K562 (cell line): Measurements from ENCODE around the gene IGF1R. TPM values are rescaled to one million over a fixed set of nuclear protein-coding genes. Genes with fewer than 3 reads are reported as not detected.

Experiments
- CCAR2 ChIP-seq: fragments of 200-400 bp; formaldehyde crosslinking; IDR thresholded peaks from 2 replicates; pipeline ENCODE4 v1.6.1; 2017; ENCODE audit warnings: mild to moderate bottlenecking, low read depth, low read length
- E2F8 ChIP-seq: fragments of 450-650 bp; IDR thresholded peaks from 2 replicates; pipeline ENCODE4 v1.7.1; 2018; ENCODE audit warnings: mild to moderate bottlenecking, low read depth; ENCODE audit not compliant: partially characterized antibody
- FIP1L1 ChIP-seq: fragments of 200-400 bp; formaldehyde crosslinking; IDR thresholded peaks from 2 replicates; pipeline ENCODE4 v1.6.1; 2018; ENCODE audit warnings: mild to moderate bottlenecking, low read depth, low read length; ENCODE audit not compliant: poor library complexity, severe bottlenecking
- HNRNPL ChIP-seq: fragments of 200-400 bp; formaldehyde crosslinking; IDR thresholded peaks from 2 replicates; pipeline ENCODE4 v1.6.1; 2017; ENCODE audit warnings: low read depth, mild to moderate bottlenecking, low read length
- KAT2B ChIP-seq: IDR thresholded peaks from one replicate; pipeline ENCODE4 v1.6.1; 2012; ENCODE audit warnings: low read depth, mild to moderate bottlenecking, control low read depth, inconsistent platforms, low read length, moderate library complexity
- MAX ChIP-seq: sonication (generic); formaldehyde crosslinking; IDR thresholded peaks from 2 replicates; pipeline ENCODE4 v1.9.0; 2022; ENCODE audit warnings: mild to moderate bottlenecking, missing genetic modification reagents
- MAZ ChIP-seq, 2 experiments: fragments of 450-650 bp in 1 of 2; sonication (generic) in 1 of 2; formaldehyde crosslinking; IDR thresholded peaks in 1 of 2; conservative IDR thresholded peaks in 1 of 2; 2 replicates each; pipeline versions ENCODE4 v1.4.0 to v1.5.0; 2020; ENCODE audit warnings: mild to moderate bottlenecking in 1 of 2, missing genetic modification reagents in 1 of 2
- polyA plus RNA-seq, 8 experiments: library from polyadenylated mRNA; depleted of rRNA in 4 of 8; stranded (reverse) in 5 of 8; unstranded in 3 of 8; fragments of >200 nt; fragmentation: Nextera tagmentation in 2 of 8; fragmentation: Illumina TruSeq in 1 of 8; extraction: Ambion mirVana in 2 of 8; extraction: Trizol in 1 of 8; gene quantifications; 2 replicates each; pipeline versions ENCODE4 v1.2.1 to v1.2.3, GENCODE V29; 2011 to 2014; ENCODE audit warnings: inconsistent platforms in 1 of 8, missing spikeins in 1 of 8
- total RNA-seq, 7 experiments: library from RNA; depleted of rRNA in 6 of 7; stranded (reverse); fragments of >200 nt in 6 of 7; fragmentation: Illumina TruSeq in 2 of 7; extraction: Trizol in 2 of 7; gene quantifications; 2 replicates each; pipeline versions ENCODE4 v1.2.1 to v1.2.3, GENCODE V29; 2011 to 2021; ENCODE audit warnings: low replicate concordance in 1 of 7
- TF ChIP-seq, protein P1 (sequence below): fragments of 450-650 bp; IDR thresholded peaks from 2 replicates; pipeline ENCODE4 v1.6.1; 2014; ENCODE audit warnings: low read depth, mild to moderate bottlenecking, moderate library complexity, borderline replicate concordance
- TF ChIP-seq, protein P2 (sequence below): sonication (generic); formaldehyde crosslinking; IDR thresholded peaks from 2 replicates; pipeline ENCODE4 v1.8.1; 2023; ENCODE audit warnings: mild to moderate bottlenecking, missing genetic modification reagents
- TF ChIP-seq, protein P3 (sequence below): fragments of 250-450 bp; sonication (Bioruptor Pico); IDR thresholded peaks from 2 replicates; pipeline ENCODE4 v1.4.0; 2020; ENCODE audit warnings: mild to moderate bottlenecking, moderate library complexity, borderline replicate concordance
- TF ChIP-seq, protein P4 (sequence below): fragments of 450-650 bp; formaldehyde crosslinking; IDR thresholded peaks from 2 replicates; pipeline ENCODE4 v1.4.0; 2020; ENCODE audit warnings: mild to moderate bottlenecking, moderate library complexity

IGF1R gene
- total and polyA plus RNA-seq, 9 of the 15 experiments (the other 6 are each of a cell fraction or from before 2014, with no cell fraction given) = 0.35 to 8.0 (median 1.6) TPM

GRCh38 chr15:98647774-98648653 is at the start of gene IGF1R (continued):
- TF ChIP-seq, protein P1, sequence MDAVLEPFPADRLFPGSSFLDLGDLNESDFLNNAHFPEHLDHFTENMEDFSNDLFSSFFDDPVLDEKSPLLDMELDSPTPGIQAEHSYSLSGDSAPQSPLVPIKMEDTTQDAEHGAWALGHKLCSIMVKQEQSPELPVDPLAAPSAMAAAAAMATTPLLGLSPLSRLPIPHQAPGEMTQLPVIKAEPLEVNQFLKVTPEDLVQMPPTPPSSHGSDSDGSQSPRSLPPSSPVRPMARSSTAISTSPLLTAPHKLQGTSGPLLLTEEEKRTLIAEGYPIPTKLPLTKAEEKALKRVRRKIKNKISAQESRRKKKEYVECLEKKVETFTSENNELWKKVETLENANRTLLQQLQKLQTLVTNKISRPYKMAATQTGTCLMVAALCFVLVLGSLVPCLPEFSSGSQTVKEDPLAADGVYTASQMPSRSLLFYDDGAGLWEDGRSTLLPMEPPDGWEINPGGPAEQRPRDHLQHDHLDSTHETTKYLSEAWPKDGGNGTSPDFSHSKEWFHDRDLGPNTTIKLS = no peak
- TF ChIP-seq CCAR2 (no peak), HNRNPL (no peak), KAT2B (no peak), MAZ (CRISPR knock-in tag; conservative IDR thresholded peaks at IDR 0.05 in 1 of 2, IDR thresholded peaks at IDR 0.05 in 1 of 2) (peak; percentile 12 to 60; a peak in 3 of 4 replicates), FIP1L1 (peak; percentile 8), E2F8 (no peak), MAX (CRISPR knock-in tag) (no peak)
- TF ChIP-seq, protein P2, sequence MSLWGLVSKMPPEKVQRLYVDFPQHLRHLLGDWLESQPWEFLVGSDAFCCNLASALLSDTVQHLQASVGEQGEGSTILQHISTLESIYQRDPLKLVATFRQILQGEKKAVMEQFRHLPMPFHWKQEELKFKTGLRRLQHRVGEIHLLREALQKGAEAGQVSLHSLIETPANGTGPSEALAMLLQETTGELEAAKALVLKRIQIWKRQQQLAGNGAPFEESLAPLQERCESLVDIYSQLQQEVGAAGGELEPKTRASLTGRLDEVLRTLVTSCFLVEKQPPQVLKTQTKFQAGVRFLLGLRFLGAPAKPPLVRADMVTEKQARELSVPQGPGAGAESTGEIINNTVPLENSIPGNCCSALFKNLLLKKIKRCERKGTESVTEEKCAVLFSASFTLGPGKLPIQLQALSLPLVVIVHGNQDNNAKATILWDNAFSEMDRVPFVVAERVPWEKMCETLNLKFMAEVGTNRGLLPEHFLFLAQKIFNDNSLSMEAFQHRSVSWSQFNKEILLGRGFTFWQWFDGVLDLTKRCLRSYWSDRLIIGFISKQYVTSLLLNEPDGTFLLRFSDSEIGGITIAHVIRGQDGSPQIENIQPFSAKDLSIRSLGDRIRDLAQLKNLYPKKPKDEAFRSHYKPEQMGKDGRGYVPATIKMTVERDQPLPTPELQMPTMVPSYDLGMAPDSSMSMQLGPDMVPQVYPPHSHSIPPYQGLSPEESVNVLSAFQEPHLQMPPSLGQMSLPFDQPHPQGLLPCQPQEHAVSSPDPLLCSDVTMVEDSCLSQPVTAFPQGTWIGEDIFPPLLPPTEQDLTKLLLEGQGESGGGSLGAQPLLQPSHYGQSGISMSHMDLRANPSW = no peak
- TF ChIP-seq, protein P3, sequence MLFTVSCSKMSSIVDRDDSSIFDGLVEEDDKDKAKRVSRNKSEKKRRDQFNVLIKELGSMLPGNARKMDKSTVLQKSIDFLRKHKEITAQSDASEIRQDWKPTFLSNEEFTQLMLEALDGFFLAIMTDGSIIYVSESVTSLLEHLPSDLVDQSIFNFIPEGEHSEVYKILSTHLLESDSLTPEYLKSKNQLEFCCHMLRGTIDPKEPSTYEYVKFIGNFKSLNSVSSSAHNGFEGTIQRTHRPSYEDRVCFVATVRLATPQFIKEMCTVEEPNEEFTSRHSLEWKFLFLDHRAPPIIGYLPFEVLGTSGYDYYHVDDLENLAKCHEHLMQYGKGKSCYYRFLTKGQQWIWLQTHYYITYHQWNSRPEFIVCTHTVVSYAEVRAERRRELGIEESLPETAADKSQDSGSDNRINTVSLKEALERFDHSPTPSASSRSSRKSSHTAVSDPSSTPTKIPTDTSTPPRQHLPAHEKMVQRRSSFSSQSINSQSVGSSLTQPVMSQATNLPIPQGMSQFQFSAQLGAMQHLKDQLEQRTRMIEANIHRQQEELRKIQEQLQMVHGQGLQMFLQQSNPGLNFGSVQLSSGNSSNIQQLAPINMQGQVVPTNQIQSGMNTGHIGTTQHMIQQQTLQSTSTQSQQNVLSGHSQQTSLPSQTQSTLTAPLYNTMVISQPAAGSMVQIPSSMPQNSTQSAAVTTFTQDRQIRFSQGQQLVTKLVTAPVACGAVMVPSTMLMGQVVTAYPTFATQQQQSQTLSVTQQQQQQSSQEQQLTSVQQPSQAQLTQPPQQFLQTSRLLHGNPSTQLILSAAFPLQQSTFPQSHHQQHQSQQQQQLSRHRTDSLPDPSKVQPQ (CRISPR knock-in tag) = no peak
- TF ChIP-seq, protein P4, sequence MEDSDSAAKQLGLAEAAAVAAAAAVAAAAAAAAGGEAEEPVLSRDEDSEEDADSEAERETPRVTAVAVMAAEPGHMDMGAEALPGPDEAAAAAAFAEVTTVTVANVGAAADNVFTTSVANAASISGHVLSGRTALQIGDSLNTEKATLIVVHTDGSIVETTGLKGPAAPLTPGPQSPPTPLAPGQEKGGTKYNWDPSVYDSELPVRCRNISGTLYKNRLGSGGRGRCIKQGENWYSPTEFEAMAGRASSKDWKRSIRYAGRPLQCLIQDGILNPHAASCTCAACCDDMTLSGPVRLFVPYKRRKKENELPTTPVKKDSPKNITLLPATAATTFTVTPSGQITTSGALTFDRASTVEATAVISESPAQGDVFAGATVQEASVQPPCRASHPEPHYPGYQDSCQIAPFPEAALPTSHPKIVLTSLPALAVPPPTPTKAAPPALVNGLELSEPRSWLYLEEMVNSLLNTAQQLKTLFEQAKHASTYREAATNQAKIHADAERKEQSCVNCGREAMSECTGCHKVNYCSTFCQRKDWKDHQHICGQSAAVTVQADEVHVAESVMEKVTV (CRISPR knock-in tag) = no peak
